Measurements from ENCODE around the gene UBXN1. TPM values are rescaled to one million over a fixed set of nuclear protein-coding genes. Genes with fewer than 3 reads are reported as not detected.
"Not testable (repeated sequence)": the region's sequence is repeated elsewhere in the genome, so short reads cannot be mapped to it uniquely, and the experiment has no call there.

UBXN1 gene
- total RNA-seq, 1 experiment from 2014 or later, result 116 TPM

GRCh38 chr11:62708793-62709192 lies 29.9 kb upstream of the UBXN1 start:
- no peak for DNase-seq (ENCODE audit: low read depth)

- DNase-seq (ENCODE audit: low read depth), result no peak
Measured at GRCh38 chr11:62708392-62708791, 29.5 kb upstream of the UBXN1 start.

GRCh38 chr11:62707277-62707861 lies 28.5 kb upstream of the UBXN1 start, which contains the start of the genes BSCL2 and GNG3:
BSCL2 (minus strand) TSS chr11:62707424; CDS start chr11:62707195, 229 bp downstream.
GNG3 (plus strand) TSS chr11:62707676; CDS start chr11:62708296, 620 bp downstream.
- no peak for DNase-seq (ENCODE audit: low read depth)

- no peak for DNase-seq (ENCODE audit: low read depth)
Measured at GRCh38 chr11:62706850-62707247, 28.0 kb upstream of the UBXN1 start.

GRCh38 chr11:62705880-62706849 lies 27.3 kb upstream of the UBXN1 start:
- DNase-seq (ENCODE audit: low read depth), result peak; percentile 94

- DNase-seq (ENCODE audit: low read depth), result peak; percentile 50
Measured at GRCh38 chr11:62705413-62705812, 26.5 kb upstream of the UBXN1 start.

GRCh38 chr11:62703921-62704320 lies 25.0 kb upstream of the UBXN1 start:
- not testable (repeated sequence) for DNase-seq (ENCODE audit: low read depth)

GRCh38 chr11:62702246-62702645 lies 23.4 kb upstream of the UBXN1 start:
- no peak for DNase-seq (ENCODE audit: low read depth)

- DNase-seq (ENCODE audit: low read depth), result peak; percentile 72
Measured at GRCh38 chr11:62694455-62695167, 15.7 kb upstream of the UBXN1 start.

- not testable (repeated sequence) for DNase-seq (ENCODE audit: low read depth)
Measured at GRCh38 chr11:62693624-62694023, 14.8 kb upstream of the UBXN1 start.

- peak; percentile 90 for DNase-seq (ENCODE audit: low read depth)
Measured at GRCh38 chr11:62689421-62690183, 10.7 kb upstream of the UBXN1 start, which contains the start of gene LRRN4CL. LRRN4CL (minus strand) TSS chr11:62689530; CDS start chr11:62688508, 1,022 bp downstream.

- no peak for DNase-seq (ENCODE audit: low read depth)
Measured at GRCh38 chr11:62688491-62688890, 9.6 kb upstream of the UBXN1 start.

- no peak for DNase-seq (ENCODE audit: low read depth)
Measured at GRCh38 chr11:62687508-62688396, 8.9 kb upstream of the UBXN1 start.

- DNase-seq (ENCODE audit: low read depth), result no peak
Measured at GRCh38 chr11:62682518-62682917, 3.6 kb upstream of the UBXN1 start.

GRCh38 chr11:62680825-62681240 lies 2.0 kb upstream of the UBXN1 start:
- peak; percentile 85 for DNase-seq (ENCODE audit: low read depth)

GRCh38 chr11:62678433-62678769 lies 472 bp downstream of the UBXN1 start:
- DNase-seq (ENCODE audit: low read depth), result no peak

GRCh38 chr11:62677714-62678113 lies 1.2 kb downstream of the UBXN1 start:
- no peak for DNase-seq (ENCODE audit: low read depth)

- no peak for DNase-seq (ENCODE audit: low read depth)
Measured at GRCh38 chr11:62677156-62677555, 1.7 kb downstream of the UBXN1 start.

- DNase-seq (ENCODE audit: low read depth), result no peak
Measured at GRCh38 chr11:62676698-62677097, 2.2 kb downstream of the UBXN1 start.

- not testable (repeated sequence) for DNase-seq (ENCODE audit: low read depth)
Measured at GRCh38 chr11:62675415-62675814, 3.5 kb downstream of the UBXN1 start.

Data from M059J (cell line).